ENCODE results near the gene ZNF75A.

The ZNF75A gene

GRCh38 chr16:3327514-3327913 is 22.2 kb downstream of the ZNF75A start:
- DNase-seq (ENCODE audit: low read depth): no peak
- TF ChIP-seq, protein P1, sequence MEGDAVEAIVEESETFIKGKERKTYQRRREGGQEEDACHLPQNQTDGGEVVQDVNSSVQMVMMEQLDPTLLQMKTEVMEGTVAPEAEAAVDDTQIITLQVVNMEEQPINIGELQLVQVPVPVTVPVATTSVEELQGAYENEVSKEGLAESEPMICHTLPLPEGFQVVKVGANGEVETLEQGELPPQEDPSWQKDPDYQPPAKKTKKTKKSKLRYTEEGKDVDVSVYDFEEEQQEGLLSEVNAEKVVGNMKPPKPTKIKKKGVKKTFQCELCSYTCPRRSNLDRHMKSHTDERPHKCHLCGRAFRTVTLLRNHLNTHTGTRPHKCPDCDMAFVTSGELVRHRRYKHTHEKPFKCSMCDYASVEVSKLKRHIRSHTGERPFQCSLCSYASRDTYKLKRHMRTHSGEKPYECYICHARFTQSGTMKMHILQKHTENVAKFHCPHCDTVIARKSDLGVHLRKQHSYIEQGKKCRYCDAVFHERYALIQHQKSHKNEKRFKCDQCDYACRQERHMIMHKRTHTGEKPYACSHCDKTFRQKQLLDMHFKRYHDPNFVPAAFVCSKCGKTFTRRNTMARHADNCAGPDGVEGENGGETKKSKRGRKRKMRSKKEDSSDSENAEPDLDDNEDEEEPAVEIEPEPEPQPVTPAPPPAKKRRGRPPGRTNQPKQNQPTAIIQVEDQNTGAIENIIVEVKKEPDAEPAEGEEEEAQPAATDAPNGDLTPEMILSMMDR (IDR thresholded peaks at IDR 0.05; ENCODE audit: low read depth, low read length, missing control alignments): no peak
- H3K4me3 ChIP-seq (ENCODE audit: low read depth, low read length): no peak overlapping the region

DNA sequence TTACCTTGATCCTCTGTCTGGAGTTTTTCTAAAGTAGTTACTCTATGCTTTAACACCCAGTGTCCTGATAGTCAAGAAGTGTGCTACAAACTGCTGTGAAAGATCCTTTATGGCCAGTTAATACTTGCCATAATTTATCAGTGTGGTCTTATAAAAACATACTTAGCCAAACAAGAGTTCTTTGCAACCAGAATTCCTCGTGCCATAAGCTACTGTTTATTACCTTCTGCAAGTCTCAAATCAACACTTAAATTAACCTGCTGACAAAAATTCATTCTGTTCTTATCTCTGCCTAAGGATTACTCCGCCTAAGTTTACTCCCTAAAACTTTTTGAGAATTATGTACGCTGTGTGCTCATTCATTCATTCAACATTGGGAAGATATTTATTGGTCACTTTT is 22.8 kb downstream of the ZNF75A start:
- TF ChIP-seq, protein P1 (IDR thresholded peaks at IDR 0.05; ENCODE audit: low read depth, low read length, missing control alignments): no peak
- no peak overlapping the region for H3K4me3 ChIP-seq (ENCODE audit: low read depth, low read length)
- no peak for DNase-seq (ENCODE audit: low read depth)

DNA sequence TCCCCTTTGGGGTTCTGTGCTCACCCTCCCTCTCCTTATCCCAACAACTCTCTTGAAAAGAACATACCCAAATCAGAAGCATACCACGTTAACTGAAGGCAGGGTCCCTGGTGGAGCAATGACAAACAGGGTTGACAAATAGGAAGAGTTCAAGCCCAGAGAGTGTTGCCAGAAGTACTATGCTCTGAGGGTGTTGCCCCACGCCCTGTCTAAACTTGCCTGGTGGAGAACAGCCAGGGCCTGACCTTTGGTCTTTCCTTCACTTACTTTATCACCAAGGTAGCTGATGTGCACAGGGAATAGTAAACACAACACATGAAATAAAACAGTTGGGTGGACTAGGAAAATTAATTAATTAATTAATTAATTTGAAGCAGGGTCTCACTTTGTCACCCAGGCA is 23.3 kb downstream of the ZNF75A start:
- DNase-seq (ENCODE audit: low read depth): no peak
- TF ChIP-seq, protein P1 (IDR thresholded peaks at IDR 0.05; ENCODE audit: low read depth, low read length, missing control alignments): no peak
- no peak overlapping the region for H3K4me3 ChIP-seq (ENCODE audit: low read depth, low read length)

GRCh38 chr16:3346041-3346440 is 40.7 kb downstream of the ZNF75A start:
- H3K4me3 ChIP-seq (ENCODE audit: low read depth, low read length): no peak overlapping the region
- DNase-seq (ENCODE audit: low read depth): no peak
- TF ChIP-seq, protein P1 (IDR thresholded peaks at IDR 0.05; ENCODE audit: low read depth, low read length, missing control alignments): no peak

- TF ChIP-seq, protein P1 (IDR thresholded peaks at IDR 0.05; ENCODE audit: low read depth, low read length, missing control alignments): no peak
- no peak for DNase-seq (ENCODE audit: low read depth)
- no peak overlapping the region for H3K4me3 ChIP-seq (ENCODE audit: low read depth, low read length)
Measured at GRCh38 chr16:3347586-3347985, 42.3 kb downstream of the ZNF75A start.

DNA sequence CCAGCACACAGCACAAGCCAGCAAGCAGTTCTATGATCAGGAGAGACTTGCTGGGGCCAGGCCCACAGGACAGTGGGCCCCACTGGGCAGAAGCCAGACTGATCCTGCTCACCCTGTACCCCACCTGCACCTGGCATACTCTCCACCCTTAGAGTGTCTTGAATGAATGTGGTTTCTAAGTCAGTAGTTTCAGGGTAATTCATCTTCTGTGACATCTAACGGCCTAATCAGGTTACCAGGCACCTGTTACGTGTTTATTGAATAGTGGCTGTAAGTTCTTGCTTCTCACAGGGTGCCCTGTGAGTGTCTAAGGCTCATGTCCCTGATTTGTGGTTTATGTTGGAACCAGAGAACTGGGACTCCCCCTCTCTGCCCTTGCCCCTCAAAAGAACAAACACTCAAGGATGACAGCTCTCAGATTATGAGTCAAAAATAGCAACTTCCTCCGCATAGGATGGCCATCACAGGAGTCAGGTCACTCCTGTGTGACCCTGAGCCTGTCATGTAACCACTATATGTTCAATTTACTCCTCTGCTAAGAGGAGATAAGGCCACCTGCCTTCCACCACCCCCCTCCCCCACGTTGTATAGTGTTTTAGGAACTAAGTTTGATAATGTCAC is 43.4 kb downstream of the ZNF75A start:
- DNase-seq (ENCODE audit: low read depth): no peak
- H3K4me3 ChIP-seq (ENCODE audit: low read depth, low read length): no peak overlapping the region

GRCh38 chr16:3349175-3349574 is 43.9 kb downstream of the ZNF75A start:
- DNase-seq (ENCODE audit: low read depth): no peak
- TF ChIP-seq, protein P1 (IDR thresholded peaks at IDR 0.05; ENCODE audit: low read depth, low read length, missing control alignments): no peak
- no peak overlapping the region for H3K4me3 ChIP-seq (ENCODE audit: low read depth, low read length)

More for the DNA sequence above, 43.4 kb downstream of the ZNF75A start:
- TF ChIP-seq, protein P1 (IDR thresholded peaks at IDR 0.05; ENCODE audit: low read depth, low read length, missing control alignments): no peak
